Stimulated activated effector memory CD8-positive, alpha-beta T cell treated with anti-CD3 and anti-CD28 coated beads, Interleukin-12 subunit alpha, Interleukin-12 subunit beta, amount 100 ng/mL, for 72 hours (primary cell): Measurements from ENCODE around the gene ADGRG2.
A peak's percentile ranks its signal among the peaks of the same experiment; 100 is the strongest.

Experiments used
- ATAC-seq: fragments of 150-1000 bp; cut with Tn5 transposase; 2 replicates; pipeline ENCODE4 v1.10.0; 2021
- DNase-seq, 2 donors: peaks; one replicate each; pipeline ENCODE4 v3.0.0; 2021 to 2022; ENCODE audit warnings: low spot score in 2 of 2
- H3K27ac Mint-ChIP-seq: one replicate; pipeline ENCODE4 v1.8.0; 2022; ENCODE audit warnings: mild to moderate bottlenecking, mixed read lengths
- H3K36me3 Mint-ChIP-seq: one replicate; pipeline ENCODE4 v1.8.0; 2022; ENCODE audit warnings: mild to moderate bottlenecking, mixed read lengths
- H3K4me1 Mint-ChIP-seq: one replicate; pipeline ENCODE4 v1.8.0; 2022; ENCODE audit warnings: mixed read lengths
- H3K4me3 Mint-ChIP-seq: one replicate; pipeline ENCODE4 v1.8.0; 2022; ENCODE audit warnings: mild to moderate bottlenecking, mixed read lengths
- H3K9me3 Mint-ChIP-seq: one replicate; pipeline ENCODE4 v1.8.0; 2022; ENCODE audit warnings: mixed read lengths

The ADGRG2 gene

GRCh38 chrX:18964901-18965300 is 157.4 kb downstream of the ADGRG2 start:
- H3K9me3 Mint-ChIP-seq = no peaks in the 10 kb centered on the region
- no peak overlapping the region for H3K27ac Mint-ChIP-seq
- no peaks in the 10 kb centered on the region for H3K36me3 Mint-ChIP-seq
- peaks cover 26% of the 10 kb centered on the region for H3K4me1 Mint-ChIP-seq
- no peak for ATAC-seq
- no peak for DNase-seq
- no peak overlapping the region for H3K4me3 Mint-ChIP-seq

- Mint-ChIP-seq H3K9me3 (no peaks in the 10 kb centered on the region), H3K36me3 (no peaks in the 10 kb centered on the region), H3K4me3 (no peak overlapping the region), H3K27ac (peak overlapping the region; percentile 13), H3K4me1 (peaks cover 26% of the 10 kb centered on the region)
- no peak for ATAC-seq
- DNase-seq = no peak
Observed at GRCh38 chrX:18964026-18964425, 158.2 kb downstream of the ADGRG2 start.

- H3K4me1 Mint-ChIP-seq = peaks cover 26% of the 10 kb centered on the region
- DNase-seq (no peak), ATAC-seq (no peak)
- H3K36me3 Mint-ChIP-seq = no peaks in the 10 kb centered on the region
- no peaks in the 10 kb centered on the region for H3K9me3 Mint-ChIP-seq
- no peak overlapping the region for H3K4me3 Mint-ChIP-seq
- H3K27ac Mint-ChIP-seq = no peak overlapping the region
Observed at GRCh38 chrX:18962329-18962728, 159.9 kb downstream of the ADGRG2 start.

DNA sequence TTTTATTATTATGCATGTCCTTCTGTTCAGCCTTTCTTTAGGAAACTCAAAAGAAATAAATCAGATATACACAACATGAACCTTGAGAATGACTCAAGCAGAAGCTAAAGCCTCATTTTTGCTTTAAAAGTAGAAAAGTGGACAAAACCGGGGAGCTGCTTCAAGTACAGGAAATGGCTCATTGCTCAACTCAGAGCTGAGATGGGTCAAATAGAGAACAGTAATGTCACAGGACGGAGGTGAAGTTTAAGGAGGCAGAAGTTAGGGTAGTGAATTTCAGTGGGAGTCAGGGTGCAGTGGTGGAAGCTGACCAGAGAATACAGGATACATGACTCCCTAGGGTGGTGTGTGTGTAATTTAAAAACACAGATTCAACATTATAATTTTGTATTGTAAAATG is 160.6 kb downstream of the ADGRG2 start:
- Mint-ChIP-seq H3K27ac (no peak overlapping the region), H3K36me3 (no peaks in the 10 kb centered on the region), H3K4me1 (peaks cover 26% of the 10 kb centered on the region), H3K4me3 (no peak overlapping the region), H3K9me3 (no peaks in the 10 kb centered on the region)
- DNase-seq (no peak), ATAC-seq (peak; percentile 72)

DNA sequence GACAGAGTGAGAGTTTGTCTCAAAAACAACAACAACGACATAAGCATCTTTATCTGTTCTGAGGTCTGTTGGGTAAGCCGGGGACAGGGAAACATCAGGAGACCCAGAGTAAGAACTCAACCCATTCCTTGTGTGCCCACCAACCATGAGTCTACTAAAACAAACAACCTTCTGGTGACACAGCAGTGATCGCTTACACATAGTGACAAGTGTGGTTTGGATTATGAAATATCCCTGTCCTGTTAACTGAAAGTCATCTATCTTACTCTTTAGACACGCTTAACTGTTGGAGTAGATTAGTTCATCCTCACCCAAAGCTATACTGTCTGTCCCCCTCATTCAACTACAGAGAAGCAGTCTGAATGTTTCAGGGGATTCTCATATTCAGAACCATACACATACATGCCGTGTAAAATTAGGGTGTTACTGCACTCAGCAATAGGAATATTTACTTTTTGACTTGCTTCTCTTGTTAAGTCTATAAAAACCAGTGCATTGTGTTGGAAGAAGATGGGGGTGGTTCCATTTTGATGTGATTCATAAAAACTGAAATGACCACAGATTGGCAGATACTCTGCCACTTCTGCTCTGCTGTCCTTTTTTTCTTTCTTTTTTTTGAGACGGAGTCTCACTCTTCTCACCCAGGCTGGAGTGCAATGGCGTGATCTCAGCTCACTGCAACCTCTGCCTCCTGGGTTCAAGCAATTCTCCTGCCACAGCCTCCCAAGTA is 165.8 kb downstream of the ADGRG2 start:
- Mint-ChIP-seq H3K9me3 (no peaks in the 10 kb centered on the region), H3K4me3 (no peak overlapping the region), H3K36me3 (peaks cover 19% of the 10 kb centered on the region), H3K4me1 (peaks cover 6% of the 10 kb centered on the region), H3K27ac (no peak overlapping the region)
- ATAC-seq (no peak), DNase-seq (no peak)

- DNase-seq (no peak), ATAC-seq (no peak)
- Mint-ChIP-seq H3K4me1 (peaks cover 5% of the 10 kb centered on the region), H3K36me3 (peaks cover 26% of the 10 kb centered on the region), H3K27ac (no peak overlapping the region), H3K9me3 (no peaks in the 10 kb centered on the region), H3K4me3 (no peak overlapping the region)
Observed at GRCh38 chrX:18955676-18956075, 166.6 kb downstream of the ADGRG2 start.

- Mint-ChIP-seq H3K4me1 (no peaks in the 10 kb centered on the region), H3K36me3 (peaks cover 45% of the 10 kb centered on the region), H3K4me3 (no peak overlapping the region), H3K27ac (no peak overlapping the region), H3K9me3 (no peaks in the 10 kb centered on the region)
- no peak for DNase-seq
- no peak for ATAC-seq
Observed at GRCh38 chrX:18951032-18951431, 171.2 kb downstream of the ADGRG2 start.

- peak overlapping the region; percentile 8 for H3K27ac Mint-ChIP-seq
- no peaks in the 10 kb centered on the region for H3K4me1 Mint-ChIP-seq
- no peak for ATAC-seq
- no peak overlapping the region for H3K4me3 Mint-ChIP-seq
- DNase-seq = no peak
- H3K9me3 Mint-ChIP-seq = no peaks in the 10 kb centered on the region
- H3K36me3 Mint-ChIP-seq = peaks cover 45% of the 10 kb centered on the region
Observed at GRCh38 chrX:18949944-18950301, 172.3 kb downstream of the ADGRG2 start.

- Mint-ChIP-seq H3K9me3 (no peaks in the 10 kb centered on the region), H3K4me3 (no peak overlapping the region), H3K27ac (peak overlapping the region; percentile 8), H3K36me3 (peaks cover 45% of the 10 kb centered on the region), H3K4me1 (no peaks in the 10 kb centered on the region)
- DNase-seq (no peak), ATAC-seq (no peak)
Observed at GRCh38 chrX:18949291-18949943, 172.9 kb downstream of the ADGRG2 start.

DNA sequence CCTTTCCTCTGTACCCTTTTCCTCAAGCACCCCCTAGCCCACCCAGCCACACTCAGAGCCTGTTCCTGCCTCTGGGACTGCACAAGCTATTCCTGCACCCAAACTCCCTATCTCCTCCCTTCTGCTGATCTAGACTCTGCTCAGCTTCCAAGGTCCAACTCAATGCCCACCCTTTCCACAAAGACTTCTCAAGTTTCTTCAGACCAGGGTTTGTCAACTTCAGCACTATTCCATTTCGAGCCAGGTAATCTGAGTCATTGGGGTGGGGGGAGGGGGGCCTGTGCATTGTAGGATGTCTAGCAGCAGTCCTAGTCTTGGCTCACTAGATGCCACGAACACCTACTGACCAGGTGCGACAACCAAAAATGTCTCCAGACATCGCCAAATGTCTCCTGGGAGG is 175.7 kb downstream of the ADGRG2 start:
- no peaks in the 10 kb centered on the region for H3K9me3 Mint-ChIP-seq
- no peak overlapping the region for H3K4me3 Mint-ChIP-seq
- ATAC-seq (no peak), DNase-seq (no peak)
- peaks cover 35% of the 10 kb centered on the region for H3K36me3 Mint-ChIP-seq
- no peak overlapping the region for H3K27ac Mint-ChIP-seq
- H3K4me1 Mint-ChIP-seq = no peaks in the 10 kb centered on the region

GRCh38 chrX:18946157-18946556 is 176.1 kb downstream of the ADGRG2 start:
- DNase-seq (no peak), ATAC-seq (no peak)
- Mint-ChIP-seq H3K9me3 (no peaks in the 10 kb centered on the region), H3K36me3 (peaks cover 35% of the 10 kb centered on the region), H3K27ac (no peak overlapping the region), H3K4me3 (no peak overlapping the region), H3K4me1 (no peaks in the 10 kb centered on the region)

DNA sequence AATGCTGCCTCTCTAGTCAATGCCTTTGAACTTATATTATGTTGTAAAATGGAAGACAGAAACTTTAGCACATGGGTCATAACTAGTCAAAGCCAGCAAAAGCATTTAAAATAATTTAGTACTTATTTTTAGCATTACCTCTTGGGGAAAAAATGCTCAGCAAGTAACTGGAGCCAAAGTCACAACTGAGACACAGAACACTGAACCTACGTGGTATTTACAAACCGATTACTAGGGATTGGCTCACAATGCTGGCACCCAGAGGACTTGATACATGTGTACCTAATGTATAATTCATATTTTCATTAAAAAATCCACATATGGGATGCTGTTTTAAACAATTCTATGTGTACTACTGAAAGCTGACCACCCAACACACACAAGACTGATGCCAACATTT is 176.8 kb downstream of the ADGRG2 start:
- ATAC-seq (no peak), DNase-seq (no peak)
- no peaks in the 10 kb centered on the region for H3K4me1 Mint-ChIP-seq
- no peak overlapping the region for H3K4me3 Mint-ChIP-seq
- H3K27ac Mint-ChIP-seq = no peak overlapping the region
- peaks cover 34% of the 10 kb centered on the region for H3K36me3 Mint-ChIP-seq
- no peaks in the 10 kb centered on the region for H3K9me3 Mint-ChIP-seq

- Mint-ChIP-seq H3K9me3 (no peaks in the 10 kb centered on the region), H3K36me3 (peaks cover 26% of the 10 kb centered on the region), H3K4me3 (no peak overlapping the region), H3K4me1 (no peaks in the 10 kb centered on the region), H3K27ac (no peak overlapping the region)
- DNase-seq (no peak), ATAC-seq (no peak)
Observed at GRCh38 chrX:18944482-18944881, 177.8 kb downstream of the ADGRG2 start.

DNA sequence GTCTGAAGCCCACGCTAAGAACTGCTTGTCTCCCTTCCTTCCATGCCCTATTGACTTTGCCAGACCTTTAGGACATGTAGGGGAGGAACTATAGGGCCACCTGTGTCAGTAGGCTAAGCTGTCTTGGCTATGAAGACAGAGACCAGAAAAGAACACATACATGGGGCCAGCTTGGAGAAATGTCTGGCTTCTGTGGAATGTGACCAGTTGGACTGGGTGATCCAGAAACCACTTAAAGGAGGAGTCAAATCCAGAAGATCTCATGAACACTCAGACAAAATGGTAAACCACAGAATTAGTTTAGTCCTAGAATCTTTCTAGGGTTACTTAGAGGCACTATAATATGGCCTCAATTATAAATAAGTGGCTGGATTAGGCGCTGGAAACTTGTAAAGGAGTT is 180.4 kb downstream of the ADGRG2 start:
- no peak overlapping the region for H3K4me3 Mint-ChIP-seq
- DNase-seq (no peak), ATAC-seq (no peak)
- no peaks in the 10 kb centered on the region for H3K9me3 Mint-ChIP-seq
- H3K27ac Mint-ChIP-seq = no peak overlapping the region
- no peaks in the 10 kb centered on the region for H3K4me1 Mint-ChIP-seq
- peaks cover 21% of the 10 kb centered on the region for H3K36me3 Mint-ChIP-seq
